T1000 (cell line): ENCODE results near the gene P2RY6.
"Not testable (repeated sequence)": the region's sequence is repeated elsewhere in the genome, so short reads cannot be mapped to it uniquely, and the experiment has no call there.

Source experiments
- DNase-seq: peaks from one replicate; lab custom pipeline; 2025; ENCODE audit warnings: mixed read lengths; lab: John Stamatoyannopoulos, UW

The P2RY6 gene

DNA sequence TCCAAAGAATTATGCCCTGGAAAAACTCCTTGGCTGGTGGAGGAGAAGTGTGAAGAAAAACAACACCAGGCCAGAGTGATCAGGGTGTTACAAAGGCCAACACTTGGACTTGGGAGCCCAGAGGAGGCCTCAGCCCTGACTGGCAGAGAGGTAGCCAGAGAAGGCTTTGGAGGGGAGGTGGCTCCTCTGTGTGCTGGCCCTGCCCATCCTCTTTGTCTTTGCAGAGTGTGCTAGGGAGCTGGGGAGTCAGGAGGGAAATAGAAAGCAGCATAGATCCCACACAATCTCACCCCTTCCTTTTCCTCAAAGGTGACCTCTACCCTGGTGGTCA lies 12.0 kb upstream of the P2RY6 start:
- DNase-seq: no peak

DNA sequence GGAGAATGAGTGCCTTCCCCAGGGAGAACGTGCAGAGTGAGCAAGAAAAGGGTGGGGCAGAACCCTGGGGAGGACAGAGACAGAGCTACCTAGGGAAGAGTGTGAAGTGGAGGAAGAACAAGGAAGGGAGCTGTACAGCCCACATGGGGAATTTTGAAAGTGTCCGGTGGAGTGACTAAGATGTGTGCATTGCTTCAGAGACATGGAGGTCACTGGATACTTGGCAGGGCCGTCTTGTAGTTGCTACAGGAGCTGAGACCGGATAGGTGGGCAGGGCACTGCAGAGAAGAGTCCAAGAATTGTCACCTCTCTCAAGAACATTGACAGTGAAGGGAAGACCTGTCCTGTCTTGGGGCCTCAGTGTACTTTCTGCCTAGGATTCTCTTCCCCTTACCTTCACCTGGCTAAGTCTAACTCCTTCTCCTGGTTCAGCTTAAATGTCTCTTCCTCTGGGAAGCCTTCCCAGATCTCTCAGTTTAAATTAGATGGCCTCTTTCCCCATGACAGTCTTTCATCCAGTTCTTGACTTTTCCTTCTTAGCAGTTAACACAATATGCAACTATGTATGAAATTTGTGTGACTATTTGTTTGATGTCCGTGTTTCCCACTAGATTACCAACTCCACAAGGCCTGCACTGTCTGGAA lies 9.2 kb upstream of the P2RY6 start:
- DNase-seq: no peak

DNA sequence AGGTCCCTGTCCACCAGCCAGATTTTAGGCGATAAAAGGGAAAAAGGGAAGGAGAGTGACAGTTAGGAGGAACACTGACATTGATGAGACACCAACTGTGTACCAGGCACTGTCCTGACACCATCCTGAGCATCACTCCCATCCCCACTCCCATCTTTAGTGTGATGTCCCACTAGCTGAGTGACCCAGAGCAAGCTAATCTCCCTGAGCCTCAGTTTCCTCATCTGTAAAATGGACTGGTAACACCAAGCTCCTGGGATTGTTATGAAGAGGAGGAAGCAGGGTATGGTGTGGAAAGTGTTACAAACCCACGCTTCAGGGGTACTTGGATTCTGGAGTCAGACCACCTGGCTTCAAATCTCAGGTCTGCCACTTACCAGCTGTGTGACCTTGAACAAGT lies 8.5 kb upstream of the P2RY6 start:
- DNase-seq: no peak

DNA sequence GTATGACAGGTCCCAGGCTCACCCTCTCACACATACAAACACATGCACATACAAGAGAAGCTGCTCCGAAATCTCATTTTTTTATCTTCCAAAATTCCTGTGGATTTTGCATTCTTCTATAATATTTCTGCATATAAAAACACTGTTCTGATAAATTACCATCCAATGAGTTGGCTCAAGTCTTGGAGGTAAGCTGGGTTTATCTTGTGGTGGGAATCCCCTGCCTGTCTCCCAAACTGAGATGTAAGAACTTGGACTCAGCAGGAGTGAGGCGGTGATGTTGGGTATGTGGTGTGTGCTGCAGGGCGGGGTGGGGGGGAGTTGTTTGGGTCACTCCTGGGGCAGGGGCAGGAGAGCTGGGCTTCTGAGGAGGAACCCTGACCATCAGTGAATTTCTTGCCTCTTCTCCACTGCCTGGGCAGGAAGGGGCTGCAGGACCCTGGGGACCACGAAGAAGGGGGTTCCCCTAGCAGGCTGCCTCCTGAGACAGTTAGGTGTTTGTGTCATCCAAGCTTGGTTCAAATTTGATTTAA lies 6.8 kb upstream of the P2RY6 start:
- DNase-seq: no peak

DNA sequence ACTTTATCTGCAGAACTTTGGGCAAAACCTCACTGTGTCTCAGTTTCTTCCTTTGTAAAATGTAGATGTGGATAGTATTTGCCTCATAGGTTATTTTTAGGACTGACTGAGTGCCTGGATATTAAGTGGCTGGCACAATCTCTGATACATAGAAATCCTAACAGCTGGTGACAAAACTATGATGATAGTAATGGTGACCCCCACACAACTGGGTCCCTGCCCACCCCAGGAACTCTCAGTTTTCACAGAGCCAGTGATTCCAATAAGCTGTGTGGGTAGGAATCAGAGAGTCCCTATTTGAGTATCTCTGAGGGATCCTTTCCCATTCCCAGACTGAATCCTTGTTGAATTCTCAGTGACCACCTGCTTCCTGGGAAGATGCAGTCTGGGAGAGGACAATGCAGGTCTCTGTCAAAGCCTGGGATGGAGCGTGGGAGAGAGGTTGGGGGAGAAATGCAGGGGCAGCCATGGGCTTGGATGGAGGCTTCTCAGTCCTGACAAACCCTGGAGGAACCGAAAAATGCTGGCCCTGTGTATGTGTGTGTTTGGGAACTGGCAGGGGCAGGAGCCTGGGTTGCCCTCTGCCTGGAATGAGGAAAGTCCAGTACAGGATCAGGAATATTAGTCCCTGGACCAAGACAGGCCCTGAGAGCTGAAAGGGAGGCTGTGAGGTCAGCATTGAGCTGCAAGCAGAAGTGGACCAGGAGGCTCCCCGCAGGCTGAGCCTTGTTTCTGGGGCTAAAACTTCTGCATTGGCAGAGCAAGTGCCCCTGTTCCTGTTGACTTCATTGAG lies 6.1 kb upstream of the P2RY6 start:
- no peak for DNase-seq

DNA sequence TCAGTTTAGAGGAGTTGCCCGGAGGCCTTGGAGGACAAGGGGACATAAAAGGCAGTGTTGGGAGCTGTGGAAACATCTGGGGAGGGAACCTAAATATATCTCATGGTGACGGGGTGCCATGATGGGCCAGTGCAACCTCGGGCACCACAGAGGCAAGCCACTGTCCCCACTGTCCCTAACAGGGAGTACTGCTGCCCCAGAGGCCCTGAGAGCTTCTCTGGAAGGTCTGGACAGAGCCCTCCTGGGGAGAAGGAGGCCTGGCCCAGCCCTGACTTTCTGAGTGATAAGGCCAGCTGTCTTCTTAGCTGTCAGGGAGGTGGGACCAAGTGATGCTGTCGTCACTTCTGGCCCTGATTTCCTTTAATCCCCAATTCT lies 5.5 kb upstream of the P2RY6 start:
- no peak for DNase-seq

DNA sequence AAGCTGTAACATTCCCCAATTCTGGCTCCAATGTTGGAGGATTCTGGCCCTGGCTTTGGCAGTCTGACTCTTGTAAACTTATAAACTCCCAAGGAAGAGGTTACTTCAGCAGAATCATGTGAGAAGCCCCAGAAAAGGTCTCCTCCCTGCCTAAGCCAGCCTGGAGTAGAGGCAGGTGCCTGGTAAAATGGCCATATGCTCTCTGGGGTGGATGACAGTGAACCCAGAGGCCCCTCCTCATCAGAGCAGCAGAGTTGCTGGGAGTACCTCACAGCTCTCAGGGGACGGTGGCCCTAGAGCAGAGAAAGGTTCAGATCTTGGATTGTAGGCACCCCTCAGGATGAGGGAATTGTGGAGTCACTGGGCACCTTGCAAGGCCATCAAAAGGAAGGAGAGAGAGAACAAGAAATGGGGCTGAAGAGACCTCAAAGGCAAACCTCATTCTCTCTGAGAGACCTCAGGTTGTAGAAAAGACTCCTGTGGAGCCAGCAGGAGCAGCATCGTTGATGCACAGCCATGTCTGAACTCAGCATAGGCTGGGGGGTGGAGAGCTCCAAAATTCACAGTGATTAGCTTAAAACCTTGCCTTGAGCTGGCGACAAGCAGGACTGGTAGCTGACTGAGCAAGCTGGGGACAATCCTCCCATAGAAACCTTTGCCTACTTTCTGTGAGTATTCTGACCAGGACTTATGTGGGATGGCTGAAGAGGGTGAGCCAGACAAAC lies 4.9 kb upstream of the P2RY6 start:
- DNase-seq: no peak

DNA sequence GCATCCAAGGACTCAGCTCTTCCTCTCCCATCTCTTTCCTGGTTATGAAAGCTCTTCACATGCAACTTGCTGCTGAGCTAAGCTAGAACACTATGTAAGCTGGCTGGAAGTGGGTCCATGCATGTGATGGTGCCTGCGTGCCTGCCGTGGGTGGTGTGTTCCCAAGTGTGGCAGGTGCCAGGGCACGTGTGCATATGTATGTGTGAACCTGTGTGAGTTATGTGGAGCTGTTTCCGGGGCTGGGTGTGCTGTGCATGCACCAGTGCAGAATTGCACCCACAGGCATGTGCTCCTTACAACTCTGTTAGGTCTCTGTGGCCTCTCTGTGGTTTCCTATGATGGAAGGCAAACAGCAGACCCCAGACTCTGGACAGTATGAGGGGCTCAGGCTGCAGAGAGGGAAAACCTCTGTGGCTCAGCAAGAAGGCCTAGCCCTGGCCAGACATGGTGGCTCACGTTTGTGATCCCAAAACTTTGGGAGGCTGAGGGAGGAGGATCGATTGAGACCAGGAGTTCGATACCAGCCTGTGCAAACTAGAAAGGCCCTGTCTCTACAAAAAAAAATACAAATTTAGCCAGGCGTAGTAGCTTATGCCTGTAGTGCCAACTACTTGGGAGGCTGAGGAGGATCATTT lies 4.1 kb upstream of the P2RY6 start:
- DNase-seq: no peak

GRCh38 chr11:73268671-73269271 lies 3.4 kb upstream of the P2RY6 start:
- no peak for DNase-seq

GRCh38 chr11:73269459-73270015 lies 2.6 kb upstream of the P2RY6 start:
- no peak for DNase-seq

DNA sequence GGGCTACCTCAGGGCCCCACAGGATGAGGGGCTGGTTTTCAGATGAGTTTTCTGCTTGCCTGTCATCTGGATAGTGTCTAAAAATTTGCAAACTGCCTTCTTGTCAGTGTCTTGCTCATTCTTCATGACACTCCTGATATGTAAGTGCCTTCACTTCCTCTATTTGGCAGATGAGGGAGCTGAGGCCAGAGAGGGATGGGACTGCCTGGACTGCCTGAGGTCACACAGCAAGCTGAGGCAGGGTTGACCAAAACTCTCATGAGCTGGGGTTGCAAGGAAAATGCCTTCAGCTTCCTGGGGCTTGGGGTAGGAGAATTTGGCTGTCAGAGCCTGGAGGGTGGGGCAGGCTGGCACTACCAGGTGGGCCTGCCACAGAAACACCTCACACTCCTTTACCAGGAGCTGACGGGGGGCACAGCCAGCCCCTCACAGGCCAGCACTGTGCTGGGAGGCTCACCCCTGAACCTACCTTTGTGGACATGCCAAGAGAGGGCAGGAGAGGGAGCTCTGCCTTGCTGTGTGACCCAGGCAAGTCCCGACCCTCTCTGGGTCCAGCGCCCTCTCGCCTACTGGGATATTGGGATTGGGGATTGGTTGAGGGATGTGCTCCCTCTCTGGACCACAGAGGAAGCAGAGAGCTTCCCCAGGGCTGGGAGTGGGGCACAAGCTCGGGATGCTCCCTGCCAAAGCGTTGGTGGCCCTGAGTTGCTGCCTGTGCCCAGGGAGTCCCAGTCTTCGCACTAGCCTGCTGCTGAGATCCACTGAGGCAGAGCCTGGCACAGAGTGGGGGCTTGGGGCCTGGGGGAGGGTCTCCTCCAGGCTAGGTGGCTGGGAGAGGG lies 1.9 kb upstream of the P2RY6 start:
- DNase-seq: no peak

DNA sequence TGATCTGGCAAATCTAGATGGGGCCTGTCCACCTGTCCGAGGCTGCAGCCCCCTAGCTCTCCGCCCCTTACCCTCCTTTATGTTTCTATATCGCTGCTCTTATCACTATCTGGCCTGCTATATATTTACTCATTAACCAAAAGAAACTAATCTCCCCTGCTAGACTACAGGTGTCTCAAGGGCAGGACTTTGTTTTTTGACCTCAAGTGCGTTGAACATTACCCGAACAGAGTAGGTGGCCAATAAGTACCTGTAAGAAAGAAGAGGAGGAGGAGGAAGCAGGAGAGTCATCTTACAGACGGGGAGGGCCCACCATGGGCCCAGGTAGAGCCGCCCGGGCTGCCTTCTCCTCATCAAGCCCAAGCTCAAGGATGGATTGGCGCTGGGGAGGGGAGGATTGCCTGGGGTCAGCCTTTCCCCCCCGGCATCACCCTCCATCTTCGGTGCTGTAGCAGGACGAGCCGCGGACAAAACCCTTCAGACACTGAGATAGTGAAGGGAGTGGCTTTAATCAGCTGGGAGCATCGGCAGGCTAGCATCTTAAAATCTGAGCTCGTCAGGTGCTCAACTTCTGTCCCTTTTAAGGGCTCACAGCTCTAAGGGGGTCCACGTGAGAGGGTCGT lies 1.2 kb upstream of the P2RY6 start:
- no peak for DNase-seq

GRCh38 chr11:73271478-73271865 lies 666 bp upstream of the P2RY6 start:
- not testable (repeated sequence) for DNase-seq

GRCh38 chr11:73272680-73273038 lies 521 bp downstream of the P2RY6 start:
- no peak for DNase-seq

- no peak for DNase-seq
These were observed 1.2 kb downstream of the P2RY6 start for GRCh38 chr11:73273222-73273895.

GRCh38 chr11:73274191-73274590 lies 2.1 kb downstream of the P2RY6 start:
- not testable (repeated sequence) for DNase-seq

DNA sequence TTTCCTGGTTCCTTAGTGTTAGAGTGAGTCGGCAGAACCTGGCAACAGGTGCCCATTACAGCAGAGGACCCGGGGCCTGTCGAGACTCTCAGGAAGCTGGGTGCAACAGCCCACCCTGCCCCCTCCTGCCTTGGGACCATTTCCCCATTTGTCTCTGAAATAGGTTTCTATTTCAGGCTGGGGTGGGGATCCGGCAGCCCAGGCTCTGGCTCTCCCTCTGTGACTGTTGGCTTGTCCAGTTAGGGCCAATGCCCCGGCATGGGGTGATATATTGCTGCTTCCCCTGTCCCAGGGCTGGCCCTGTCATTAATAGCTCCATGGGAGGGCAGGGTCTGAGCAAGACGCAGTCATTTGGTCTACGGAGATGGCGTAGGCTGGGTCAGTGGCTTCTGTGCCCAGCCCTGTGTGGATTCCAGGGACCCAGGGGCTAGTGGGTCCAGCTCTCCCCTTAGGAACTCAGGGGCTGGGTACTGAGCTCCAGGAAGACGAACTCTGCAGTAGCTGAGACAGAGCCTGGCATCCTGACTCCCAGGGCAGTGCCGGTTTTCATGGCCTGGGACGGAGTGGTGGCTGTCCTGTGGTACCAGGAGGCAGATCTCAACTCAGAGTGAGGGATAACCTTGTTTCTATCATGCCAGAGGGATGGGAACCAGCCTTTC lies 2.7 kb downstream of the P2RY6 start:
- DNase-seq: no peak

GRCh38 chr11:73275381-73275750 lies 3.2 kb downstream of the P2RY6 start:
- DNase-seq: no peak

- DNase-seq: no peak
These were observed 5.3 kb downstream of the P2RY6 start for GRCh38 chr11:73277467-73277866.
